Smooth muscle cell (in vitro differentiated cells): ENCODE data around the gene ZFP82. TPM values are rescaled to one million over a fixed set of nuclear protein-coding genes. Genes with fewer than 3 reads are reported as not detected.
A peak's percentile ranks its signal among the peaks of the same experiment; 100 is the strongest.

Experiments
- DNase-seq: peaks from one replicate; lab custom pipeline; 2025; ENCODE audit not compliant: unreplicated experiment; lab: John Stamatoyannopoulos, UW
- H2AFZ ChIP-seq: fragments of 200-600 bp; sonication (generic); 2 replicates; pipeline ENCODE4 v1.6.0; 2016; ENCODE audit warnings: antibody characterized with exemption, low read depth, mild to moderate bottlenecking
- H3F3A ChIP-seq: fragments of 200-600 bp; sonication (generic); 2 replicates; pipeline ENCODE4 v1.6.0; 2017; ENCODE audit warnings: antibody characterized with exemption, low read depth
- H3K27ac ChIP-seq: fragments of 200-600 bp; sonication (generic); 2 replicates; pipeline ENCODE4 v1.5.1; 2016; ENCODE audit warnings: low read depth, mild to moderate bottlenecking
- H3K27me3 ChIP-seq: fragments of 200-600 bp; sonication (generic); 2 replicates; pipeline ENCODE4 v1.6.1; 2016; ENCODE audit warnings: low read depth, mild to moderate bottlenecking
- H3K36me3 ChIP-seq: fragments of 200-600 bp; sonication (generic); 2 replicates; pipeline ENCODE4 v1.5.1; 2016; ENCODE audit warnings: low read depth
- H3K4me1 ChIP-seq: fragments of 200-600 bp; sonication (generic); 2 replicates; pipeline ENCODE4 v1.5.1; 2016; ENCODE audit warnings: low read depth
- H3K4me2 ChIP-seq: fragments of 200-600 bp; sonication (generic); 2 replicates; pipeline ENCODE4 v1.6.0; 2016; ENCODE audit warnings: mild to moderate bottlenecking
- H3K4me3 ChIP-seq: fragments of 200-600 bp; sonication (generic); 2 replicates; pipeline ENCODE4 v1.5.1; 2016; ENCODE audit warnings: mild to moderate bottlenecking
- H3K79me2 ChIP-seq: fragments of 200-600 bp; sonication (generic); 2 replicates; pipeline ENCODE4 v1.6.0; 2016; ENCODE audit warnings: low read depth, mild to moderate bottlenecking
- H3K9ac ChIP-seq: fragments of 200-600 bp; sonication (generic); 2 replicates; pipeline ENCODE4 v1.6.0; 2016; ENCODE audit warnings: low read depth
- H3K9me3 ChIP-seq: fragments of 200-600 bp; sonication (generic); replicated peaks from 2 replicates; pipeline ENCODE4 v1.5.1; 2016; ENCODE audit warnings: low read depth
- H4K20me1 ChIP-seq: fragments of 200-600 bp; sonication (generic); 2 replicates; pipeline ENCODE4 v1.6.0; 2016; ENCODE audit warnings: low read depth
- WGBS: methylation state at CpG from one replicate; pipeline ENCODE4 v1.1.7; 2016; ENCODE audit warnings: low lambda C conversion rate; 5-methylcytosine and 5-hydroxymethylcytosine counted together
- polyA plus RNA-seq: library from polyadenylated mRNA; unstranded; fragments of >200 nt; fragmentation: Nextera tagmentation; extraction: Ambion mirVana; gene quantifications from 2 replicates; pipeline ENCODE4 v1.2.1, GENCODE V29; 2016
- total RNA-seq: library from RNA; depleted of rRNA; stranded (reverse); fragments of >200 nt; gene quantifications from 2 replicates; pipeline ENCODE4 v1.2.3, GENCODE V29; 2014
- TF ChIP-seq, protein P1 (sequence below): fragments of 200-600 bp; sonication (generic); IDR thresholded peaks from 2 replicates; pipeline ENCODE4 v1.5.1; 2017; ENCODE audit warnings: borderline replicate concordance, mild to moderate bottlenecking, antibody characterized with exemption; ENCODE audit not compliant: insufficient read depth, poor library complexity, severe bottlenecking

The ZFP82 gene
- total and polyA plus RNA-seq, 2 experiments from 2014 or later = 6.8 to 7.3 TPM

- Histone ChIP-seq H3K36me3 (peaks cover 72% of the 10 kb centered on the region), H3K4me1 (no peaks in the 10 kb centered on the region), H2AFZ (no peak overlapping the region), H3K4me2 (no peak overlapping the region), H4K20me1 (no peaks in the 10 kb centered on the region), H3K27me3 (no peaks in the 10 kb centered on the region), H3K9me3 (peaks cover 36% of the 10 kb centered on the region), H3K9ac (no peak overlapping the region), H3K27ac (no peak overlapping the region), H3K79me2 (no peaks in the 10 kb centered on the region), H3K4me3 (no peak overlapping the region), H3F3A (no peaks in the 10 kb centered on the region)
- WGBS = 98% methylated on average over 3 of the region's 3 CpGs
- DNase-seq = no peak
- TF ChIP-seq, protein P1, sequence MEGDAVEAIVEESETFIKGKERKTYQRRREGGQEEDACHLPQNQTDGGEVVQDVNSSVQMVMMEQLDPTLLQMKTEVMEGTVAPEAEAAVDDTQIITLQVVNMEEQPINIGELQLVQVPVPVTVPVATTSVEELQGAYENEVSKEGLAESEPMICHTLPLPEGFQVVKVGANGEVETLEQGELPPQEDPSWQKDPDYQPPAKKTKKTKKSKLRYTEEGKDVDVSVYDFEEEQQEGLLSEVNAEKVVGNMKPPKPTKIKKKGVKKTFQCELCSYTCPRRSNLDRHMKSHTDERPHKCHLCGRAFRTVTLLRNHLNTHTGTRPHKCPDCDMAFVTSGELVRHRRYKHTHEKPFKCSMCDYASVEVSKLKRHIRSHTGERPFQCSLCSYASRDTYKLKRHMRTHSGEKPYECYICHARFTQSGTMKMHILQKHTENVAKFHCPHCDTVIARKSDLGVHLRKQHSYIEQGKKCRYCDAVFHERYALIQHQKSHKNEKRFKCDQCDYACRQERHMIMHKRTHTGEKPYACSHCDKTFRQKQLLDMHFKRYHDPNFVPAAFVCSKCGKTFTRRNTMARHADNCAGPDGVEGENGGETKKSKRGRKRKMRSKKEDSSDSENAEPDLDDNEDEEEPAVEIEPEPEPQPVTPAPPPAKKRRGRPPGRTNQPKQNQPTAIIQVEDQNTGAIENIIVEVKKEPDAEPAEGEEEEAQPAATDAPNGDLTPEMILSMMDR = no peak
Measured at GRCh38 chr19:36398571-36398970, 19.9 kb downstream of the ZFP82 start.

DNA sequence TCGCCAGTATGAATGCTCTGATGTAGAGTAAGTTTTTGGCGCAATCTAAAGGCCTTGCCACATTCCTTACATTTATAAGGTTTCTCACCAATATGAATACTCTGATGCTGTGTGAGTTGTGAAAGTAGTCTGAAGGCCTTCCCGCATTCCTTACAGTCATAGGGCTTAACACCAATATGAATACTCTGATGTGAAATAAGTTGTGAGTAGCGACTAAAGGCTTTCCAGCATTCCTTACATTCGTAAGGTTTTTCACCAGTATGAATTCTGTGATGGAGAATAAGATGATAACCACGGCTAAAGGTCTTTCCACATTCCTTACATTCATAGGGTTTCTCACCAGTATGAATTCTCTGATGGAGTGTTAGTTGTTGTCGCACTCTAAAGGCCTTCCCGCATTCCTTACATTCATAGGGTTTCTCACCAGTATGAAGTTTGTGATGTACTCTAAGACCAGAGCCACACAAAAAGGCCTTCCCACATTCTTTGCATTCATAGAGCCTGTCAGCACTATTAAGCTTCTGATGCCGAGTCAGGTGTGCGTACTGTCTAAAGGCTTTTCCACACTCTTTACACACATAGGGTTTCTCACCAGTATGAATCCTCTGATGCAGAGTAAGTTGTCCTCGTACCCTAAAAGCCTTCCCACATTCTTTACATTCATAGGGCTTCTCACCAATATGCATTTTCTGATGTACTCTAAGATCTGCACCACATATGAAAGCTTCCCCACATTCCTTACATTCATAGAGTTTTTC, 25.3 kb downstream of the ZFP82 start:
- no peaks in the 10 kb centered on the region for H3F3A ChIP-seq
- H3K9me3 ChIP-seq = peaks cover 66% of the 10 kb centered on the region
- WGBS = 98% methylated on average over 11 of the region's 11 CpGs
- H3K27me3 ChIP-seq = no peaks in the 10 kb centered on the region
- DNase-seq = no peak
- no peaks in the 10 kb centered on the region for H4K20me1 ChIP-seq
- no peak overlapping the region for H3K9ac ChIP-seq
- H2AFZ ChIP-seq = no peak overlapping the region
- H3K4me1 ChIP-seq = no peaks in the 10 kb centered on the region
- TF ChIP-seq, protein P1 = no peak
- H3K27ac ChIP-seq = no peak overlapping the region
- peaks cover 58% of the 10 kb centered on the region for H3K36me3 ChIP-seq
- no peaks in the 10 kb centered on the region for H3K79me2 ChIP-seq
- peak overlapping the region; percentile 18 for H3K4me3 ChIP-seq
- H3K4me2 ChIP-seq = no peak overlapping the region

DNA sequence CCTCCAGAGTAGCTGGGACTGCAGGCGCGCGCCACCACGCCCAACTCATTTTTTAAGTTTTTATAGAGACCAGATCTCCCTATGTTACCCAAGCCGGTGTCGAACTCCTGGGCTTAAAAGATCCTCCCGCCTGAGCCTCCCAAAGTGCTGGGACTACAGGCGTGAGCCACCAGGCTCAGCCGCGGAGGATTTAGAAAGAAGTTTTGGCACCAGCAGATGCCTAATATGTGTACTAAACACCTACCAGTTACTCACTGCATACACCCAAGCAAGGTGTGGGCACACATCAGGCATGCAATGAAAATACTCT, 39.0 kb downstream of the ZFP82 start:
- Histone ChIP-seq H3K27me3 (no peaks in the 10 kb centered on the region), H3K9ac (no peak overlapping the region), H3K27ac (no peak overlapping the region), H3K4me3 (peak overlapping the region; percentile 78), H3K79me2 (peaks cover 23% of the 10 kb centered on the region), H3K4me1 (peaks cover 7% of the 10 kb centered on the region), H3K9me3 (no peaks in the 10 kb centered on the region), H2AFZ (peak overlapping the region; percentile 92), H3K36me3 (no peaks in the 10 kb centered on the region), H3F3A (peaks cover 3% of the 10 kb centered on the region), H4K20me1 (no peaks in the 10 kb centered on the region), H3K4me2 (peak overlapping the region; percentile 87)
- 86% methylated on average over 10 of the region's 10 CpGs for WGBS
- TF ChIP-seq, protein P1 = no peak
- DNase-seq = no peak
